PFSK-1 (cell line): ENCODE data around the gene TRERF1.

ENCODE experiments used
- POLR2AphosphoS5 ChIP-seq: IDR thresholded peaks from 2 replicates; pipeline ENCODE4 v1.6.1; 2012; ENCODE audit warnings: low read depth, mild to moderate bottlenecking, control low read depth, low read length, moderate library complexity
- SIN3A ChIP-seq: IDR thresholded peaks from 2 replicates; pipeline ENCODE4 v1.6.1; 2012; ENCODE audit warnings: mild to moderate bottlenecking, low read length, moderate library complexity, borderline replicate concordance; ENCODE audit not compliant: insufficient read depth
- TAF1 ChIP-seq: IDR thresholded peaks from 2 replicates; pipeline ENCODE4 v1.6.1; 2012; ENCODE audit warnings: low read length, control low read depth, borderline replicate concordance; ENCODE audit not compliant: insufficient read depth
- TF ChIP-seq, protein P1 (sequence below), 2 experiments: IDR thresholded peaks; 2 replicates each; pipeline versions ENCODE4 v1.6.1 to v1.8.0; 2011 to 2012; ENCODE audit warnings: low read depth in 2 of 2, low read length in 2 of 2, control low read depth in 1 of 2, inconsistent platforms in 1 of 2, mild to moderate bottlenecking in 1 of 2, moderate library complexity in 1 of 2; ENCODE audit not compliant: insufficient read depth in 1 of 2

GRCh38 chr6:42427871-42428270, 23.9 kb downstream of the TRERF1 start:
- TF ChIP-seq TAF1 (no peak), POLR2AphosphoS5 (no peak), SIN3A (no peak)
- TF ChIP-seq, protein P1, sequence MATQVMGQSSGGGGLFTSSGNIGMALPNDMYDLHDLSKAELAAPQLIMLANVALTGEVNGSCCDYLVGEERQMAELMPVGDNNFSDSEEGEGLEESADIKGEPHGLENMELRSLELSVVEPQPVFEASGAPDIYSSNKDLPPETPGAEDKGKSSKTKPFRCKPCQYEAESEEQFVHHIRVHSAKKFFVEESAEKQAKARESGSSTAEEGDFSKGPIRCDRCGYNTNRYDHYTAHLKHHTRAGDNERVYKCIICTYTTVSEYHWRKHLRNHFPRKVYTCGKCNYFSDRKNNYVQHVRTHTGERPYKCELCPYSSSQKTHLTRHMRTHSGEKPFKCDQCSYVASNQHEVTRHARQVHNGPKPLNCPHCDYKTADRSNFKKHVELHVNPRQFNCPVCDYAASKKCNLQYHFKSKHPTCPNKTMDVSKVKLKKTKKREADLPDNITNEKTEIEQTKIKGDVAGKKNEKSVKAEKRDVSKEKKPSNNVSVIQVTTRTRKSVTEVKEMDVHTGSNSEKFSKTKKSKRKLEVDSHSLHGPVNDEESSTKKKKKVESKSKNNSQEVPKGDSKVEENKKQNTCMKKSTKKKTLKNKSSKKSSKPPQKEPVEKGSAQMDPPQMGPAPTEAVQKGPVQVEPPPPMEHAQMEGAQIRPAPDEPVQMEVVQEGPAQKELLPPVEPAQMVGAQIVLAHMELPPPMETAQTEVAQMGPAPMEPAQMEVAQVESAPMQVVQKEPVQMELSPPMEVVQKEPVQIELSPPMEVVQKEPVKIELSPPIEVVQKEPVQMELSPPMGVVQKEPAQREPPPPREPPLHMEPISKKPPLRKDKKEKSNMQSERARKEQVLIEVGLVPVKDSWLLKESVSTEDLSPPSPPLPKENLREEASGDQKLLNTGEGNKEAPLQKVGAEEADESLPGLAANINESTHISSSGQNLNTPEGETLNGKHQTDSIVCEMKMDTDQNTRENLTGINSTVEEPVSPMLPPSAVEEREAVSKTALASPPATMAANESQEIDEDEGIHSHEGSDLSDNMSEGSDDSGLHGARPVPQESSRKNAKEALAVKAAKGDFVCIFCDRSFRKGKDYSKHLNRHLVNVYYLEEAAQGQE (IDR thresholded peaks at IDR 0.05; ENCODE audit: insufficient read depth in 1 of 2, low read depth in 2 of 2, low read length in 2 of 2): no peak
